BLaER1 treated with 17β-estradiol and CSF1 and Interleukin-3, amounts not matched to agents 10 nM and 100 nM (cell line): ENCODE results near the gene SNRNP200.
"Not testable (repeated sequence)": the region's sequence is repeated elsewhere in the genome, so short reads cannot be mapped to it uniquely, and the experiment has no call there.

Source experiments
- H3K27ac ChIP-seq, 11 experiments: shearing (Covaris generic); formaldehyde crosslinking; 2 replicates each; pipeline ENCODE4 v1.8.1; 2022
- H3K27me3 ChIP-seq, 11 experiments: shearing (Covaris generic); formaldehyde crosslinking; 2 replicates each; pipeline ENCODE4 v1.8.1; 2022
- H3K36me3 ChIP-seq, 11 experiments: shearing (Covaris generic); formaldehyde crosslinking; 2 replicates each; pipeline ENCODE4 v1.8.1; 2022
- H3K4me1 ChIP-seq, 10 experiments: shearing (Covaris generic); formaldehyde crosslinking; 2 replicates each; pipeline ENCODE4 v1.8.1; 2022
- H3K4me2 ChIP-seq, 11 experiments: shearing (Covaris generic); formaldehyde crosslinking; 2 replicates each; pipeline ENCODE4 v1.8.1; 2022
- H3K4me3 ChIP-seq, 10 experiments: shearing (Covaris generic); formaldehyde crosslinking; 2 replicates each; pipeline ENCODE4 v1.8.1; 2022
- H3K9ac ChIP-seq, 11 experiments: shearing (Covaris generic); formaldehyde crosslinking; 2 replicates each; pipeline ENCODE4 v1.8.1; 2022
- H3K9me3 ChIP-seq, 11 experiments: shearing (Covaris generic); formaldehyde crosslinking; replicated peaks in 1 of 11; 2 replicates each; pipeline ENCODE4 v1.8.1; 2022
- H4K20me1 ChIP-seq, 11 experiments: shearing (Covaris generic); formaldehyde crosslinking; 2 replicates each; pipeline ENCODE4 v1.8.1; 2022
- Cebpa-rat ChIP-seq, 11 experiments: shearing (Covaris generic); IDR thresholded peaks; 2 replicates each; pipeline ENCODE4 v1.8.1; 2022

SNRNP200 gene

DNA sequence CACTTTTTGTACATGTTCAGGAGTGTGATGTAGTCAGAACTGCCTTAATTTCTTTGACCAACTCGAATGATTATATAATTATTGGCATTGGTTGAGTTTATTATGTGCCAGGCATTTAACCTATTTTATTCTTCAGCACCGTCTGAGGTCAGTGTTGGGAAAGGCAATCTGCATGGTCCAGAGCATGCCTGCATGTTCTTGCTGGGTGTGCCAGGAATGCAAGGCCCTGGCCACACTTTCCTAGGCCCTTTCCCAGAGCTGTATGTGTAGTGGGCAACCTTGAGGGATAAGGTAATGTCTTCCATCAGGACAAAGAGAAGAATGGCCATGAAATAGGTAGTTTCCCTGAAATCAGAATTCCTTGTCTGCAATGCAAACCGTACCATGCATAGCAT is 9.7 kb upstream of the SNRNP200 start:
- peak overlapping the region in 9 of 11 experiments; percentile 70 to 84 (median 79); a peak in 16 of 22 replicates for H3K9ac ChIP-seq
- H3K36me3 ChIP-seq = peaks cover 0 to 46% (median 16%) of the 10 kb centered on the region in 11 experiments; a peak in 15 of 22 replicates
- H3K27me3 ChIP-seq = no peaks in the 10 kb centered on the region
- H3K4me2 ChIP-seq = peak overlapping the region; percentile 84 to 98 (median 91)
- H3K4me1 ChIP-seq = peaks cover 43 to 88% (median 80%) of the 10 kb centered on the region in 10 experiments
- no peak for TF ChIP-seq Cebpa-rat (IDR thresholded peaks at IDR 0.05)
- H4K20me1 ChIP-seq = no peaks in the 10 kb centered on the region
- H3K27ac ChIP-seq = peak overlapping the region in 10 of 11 experiments; percentile 72 to 97 (median 88); a peak in 19 of 22 replicates
- peaks cover 0 to 7% (median 0%) of the 10 kb centered on the region in 11 experiments; a peak in 6 of 22 replicates for H3K9me3 ChIP-seq
- peak overlapping the region in 7 of 10 experiments; percentile 41 to 59 (median 48); a peak in 11 of 20 replicates for H3K4me3 ChIP-seq

DNA sequence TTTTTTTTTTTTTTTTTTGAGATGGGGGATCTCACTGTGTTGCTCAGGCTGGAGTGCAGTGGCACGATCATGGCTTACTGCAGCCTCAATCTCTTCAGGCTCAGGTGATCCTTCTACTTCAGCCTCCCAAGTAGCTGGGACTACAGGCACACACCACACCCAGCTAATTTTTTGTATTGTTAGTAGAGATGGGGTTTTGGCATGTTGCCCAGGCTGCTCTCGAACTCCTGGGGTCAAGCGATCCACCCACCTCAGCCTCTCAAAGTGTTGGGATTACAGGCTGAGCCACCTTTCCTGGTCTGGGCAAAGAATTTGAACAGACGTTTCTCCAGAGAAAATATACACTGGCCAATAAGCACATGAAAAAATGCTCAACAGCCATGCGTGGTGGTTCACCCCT is 2.9 kb upstream of the SNRNP200 start:
- H3K4me3 ChIP-seq = no peak overlapping the region
- no peak for TF ChIP-seq Cebpa-rat (IDR thresholded peaks at IDR 0.05)
- peaks cover 7 to 66% (median 27%) of the 10 kb centered on the region in 11 experiments for H3K36me3 ChIP-seq
- H3K4me1 ChIP-seq = peaks cover 42 to 69% (median 50%) of the 10 kb centered on the region in 10 experiments
- peak overlapping the region in 8 of 11 experiments; percentile 0 to 96 (median 24); a peak in 6 of 22 replicates for H3K27ac ChIP-seq
- peak overlapping the region in 8 of 11 experiments; percentile 11 to 98 (median 69); a peak in 12 of 22 replicates for H3K4me2 ChIP-seq
- no peaks in the 10 kb centered on the region for H3K27me3 ChIP-seq
- peaks cover 0 to 11% (median 6%) of the 10 kb centered on the region in 11 experiments; a peak in 9 of 22 replicates for H4K20me1 ChIP-seq
- H3K9me3 ChIP-seq = no peaks in the 10 kb centered on the region
- peak overlapping the region in 4 of 11 experiments; percentile 6 to 23 (median 22); a peak in 2 of 22 replicates for H3K9ac ChIP-seq

- no peaks in the 10 kb centered on the region for H3K9me3 ChIP-seq
- peak overlapping the region; percentile 83 to 98 (median 93) for H3K4me2 ChIP-seq
- peak overlapping the region; percentile 80 to 96 (median 88); a peak in 21 of 22 replicates for H3K27ac ChIP-seq
- peaks cover 26 to 73% (median 43%) of the 10 kb centered on the region in 11 experiments for H3K36me3 ChIP-seq
- no peaks in the 10 kb centered on the region for H3K27me3 ChIP-seq
- peaks cover 39 to 65% (median 54%) of the 10 kb centered on the region in 10 experiments for H3K4me1 ChIP-seq
- TF ChIP-seq Cebpa-rat (IDR thresholded peaks at IDR 0.05) = no peak
- H3K9ac ChIP-seq = peak overlapping the region; percentile 85 to 93 (median 89); a peak in 21 of 22 replicates
- peak overlapping the region; percentile 79 to 91 (median 86) for H3K4me3 ChIP-seq
- H4K20me1 ChIP-seq = peaks cover 6 to 30% (median 25%) of the 10 kb centered on the region in 11 experiments; a peak in 19 of 22 replicates
Measured at GRCh38 chr2:96306370-96306769, 1.0 kb upstream of the SNRNP200 start.

DNA sequence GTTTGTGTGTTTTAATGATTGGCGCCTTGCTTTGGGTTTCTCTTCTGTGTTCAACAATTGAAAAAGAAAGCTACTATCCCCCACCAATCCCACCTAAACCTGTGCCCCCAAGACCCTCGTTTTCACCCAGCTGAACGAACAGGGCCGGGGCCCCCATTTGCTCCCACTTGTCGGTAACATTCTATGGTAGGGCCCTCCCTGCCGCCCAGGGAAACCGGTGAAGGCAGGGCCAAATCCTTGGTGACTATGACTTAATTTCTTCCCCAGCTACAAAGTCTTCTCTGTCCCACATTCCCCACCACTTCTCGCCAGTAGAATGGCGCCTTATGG is 598 bp upstream of the SNRNP200 start:
- Histone ChIP-seq H3K27ac (peak overlapping the region; percentile 80 to 96 (median 88)), H3K9ac (peak overlapping the region; percentile 85 to 93 (median 89)), H3K4me3 (peak overlapping the region; percentile 79 to 91 (median 86)), H3K4me2 (peak overlapping the region; percentile 83 to 98 (median 93)), H3K4me1 (peaks cover 39 to 65% (median 54%) of the 10 kb centered on the region in 10 experiments), H4K20me1 (peaks cover 7 to 34% (median 29%) of the 10 kb centered on the region in 11 experiments; a peak in 19 of 22 replicates), H3K36me3 (peaks cover 30 to 73% (median 47%) of the 10 kb centered on the region in 11 experiments), H3K9me3 (no peaks in the 10 kb centered on the region), H3K27me3 (no peaks in the 10 kb centered on the region)
- no peak for TF ChIP-seq Cebpa-rat (IDR thresholded peaks at IDR 0.05)

DNA sequence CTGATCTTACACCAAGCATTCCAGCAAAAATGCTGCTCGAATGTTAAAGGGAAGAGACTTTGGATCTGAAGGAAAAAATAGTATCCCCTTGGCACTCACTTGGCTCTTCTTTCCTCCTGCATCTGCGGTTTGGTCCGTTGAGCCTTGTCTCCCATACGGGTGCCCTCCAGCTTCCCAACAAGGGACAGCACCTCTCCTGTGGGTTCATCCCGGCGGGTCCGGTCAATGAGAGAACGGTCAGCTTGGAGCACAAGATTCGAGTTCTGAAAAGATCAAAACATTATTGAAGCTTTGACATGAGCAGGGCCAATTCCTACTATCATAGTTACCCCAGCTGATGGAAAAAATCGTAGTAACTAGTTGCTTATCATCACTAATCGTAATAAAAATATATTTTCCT is 740 bp downstream of the SNRNP200 start:
- TF ChIP-seq Cebpa-rat (IDR thresholded peaks at IDR 0.05) = no peak
- H3K27ac ChIP-seq = peak overlapping the region; percentile 80 to 96 (median 88)
- H3K4me3 ChIP-seq = peak overlapping the region; percentile 79 to 91 (median 86)
- peak overlapping the region; percentile 85 to 93 (median 89) for H3K9ac ChIP-seq
- H3K4me1 ChIP-seq = peaks cover 39 to 65% (median 54%) of the 10 kb centered on the region in 10 experiments
- no peaks in the 10 kb centered on the region for H3K27me3 ChIP-seq
- H4K20me1 ChIP-seq = peaks cover 9 to 47% (median 40%) of the 10 kb centered on the region in 11 experiments; a peak in 19 of 22 replicates
- H3K36me3 ChIP-seq = peaks cover 44 to 78% (median 55%) of the 10 kb centered on the region in 11 experiments
- H3K4me2 ChIP-seq = peak overlapping the region; percentile 83 to 98 (median 93)
- H3K9me3 ChIP-seq = no peaks in the 10 kb centered on the region

- Histone ChIP-seq H3K4me3 (no peak overlapping the region), H3K4me2 (no peak overlapping the region; a peak in 1 of 22 replicates), H3K9me3 (no peaks in the 10 kb centered on the region), H3K9ac (peak overlapping the region in 9 of 11 experiments; percentile 2 to 45 (median 30); a peak in 8 of 22 replicates), H3K27me3 (no peaks in the 10 kb centered on the region), H3K36me3 (peaks cover 71 to 85% (median 78%) of the 10 kb centered on the region in 11 experiments), H3K4me1 (peaks cover 21 to 46% (median 36%) of the 10 kb centered on the region in 10 experiments), H3K27ac (no peak overlapping the region), H4K20me1 (peaks cover 9 to 75% (median 56%) of the 10 kb centered on the region in 11 experiments; a peak in 21 of 22 replicates)
- TF ChIP-seq Cebpa-rat (IDR thresholded peaks at IDR 0.05) = no peak
Measured at GRCh38 chr2:96301865-96302264, 3.5 kb downstream of the SNRNP200 start.

DNA sequence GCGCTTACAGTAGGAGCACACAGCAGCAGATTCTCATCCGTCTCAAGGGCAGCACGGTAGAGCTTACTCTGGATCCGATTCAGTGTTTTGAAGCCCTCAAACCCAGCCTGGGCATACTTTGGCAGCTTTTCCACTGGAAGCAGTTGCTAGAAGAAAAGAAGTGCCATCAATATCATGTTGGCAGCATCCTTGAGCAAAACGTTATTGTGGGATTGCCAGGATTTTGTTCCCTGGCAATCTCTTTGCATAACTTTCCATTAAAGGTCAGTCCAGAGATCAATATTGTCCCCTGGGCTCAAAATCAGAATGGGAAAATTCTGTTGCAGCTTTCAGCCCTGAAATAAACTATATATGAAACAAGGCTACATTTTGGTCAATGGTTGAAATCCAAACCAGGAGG is 8.4 kb downstream of the SNRNP200 start:
- H3K36me3 ChIP-seq = peaks cover 100% of the 10 kb centered on the region in 11 experiments
- no peak overlapping the region; a peak in 1 of 22 replicates for H3K9ac ChIP-seq
- H3K4me1 ChIP-seq = 0 out of 20 replicates have a peak, but pooled peaks cover 0 to 6% (median 0%) of the 10 kb centered on the region in 10 experiments
- no peak for TF ChIP-seq Cebpa-rat (IDR thresholded peaks at IDR 0.05)
- no peaks in the 10 kb centered on the region for H3K27me3 ChIP-seq
- peaks cover 9 to 88% (median 65%) of the 10 kb centered on the region in 11 experiments; a peak in 21 of 22 replicates for H4K20me1 ChIP-seq
- H3K4me3 ChIP-seq = no peak overlapping the region
- H3K4me2 ChIP-seq = no peak overlapping the region
- no peaks in the 10 kb centered on the region for H3K9me3 ChIP-seq
- H3K27ac ChIP-seq = no peak overlapping the region

GRCh38 chr2:96294271-96294670 is 11.1 kb downstream of the SNRNP200 start:
- H4K20me1 ChIP-seq = peaks cover 0 to 74% (median 53%) of the 10 kb centered on the region in 11 experiments; a peak in 18 of 22 replicates
- not testable (repeated sequence) for H3K4me1 ChIP-seq, H3K27ac ChIP-seq, H3K9me3 ChIP-seq, H3K4me2 ChIP-seq, H3K4me3 ChIP-seq, H3K27me3 ChIP-seq
- TF ChIP-seq Cebpa-rat (IDR thresholded peaks at IDR 0.05) = peak in 3 of 11 experiments; percentile 21 to 71 (median 49); a peak in 3 of 22 replicates
- H3K36me3 ChIP-seq = peaks cover 100% of the 10 kb centered on the region in 11 experiments
- H3K9ac ChIP-seq = peak overlapping the region in 1 of 11 experiments; percentile 3; a peak in 1 of 22 replicates

- H3K27me3 ChIP-seq = no peaks in the 10 kb centered on the region
- no peaks in the 10 kb centered on the region for H3K4me1 ChIP-seq
- H3K9ac ChIP-seq = no peak overlapping the region; a peak in 1 of 22 replicates
- no peak overlapping the region for H3K27ac ChIP-seq
- H3K4me3 ChIP-seq = no peak overlapping the region
- H3K36me3 ChIP-seq = peaks cover 100% of the 10 kb centered on the region in 11 experiments
- no peaks in the 10 kb centered on the region for H3K9me3 ChIP-seq
- TF ChIP-seq Cebpa-rat (IDR thresholded peaks at IDR 0.05) = no peak
- no peak overlapping the region for H3K4me2 ChIP-seq
- H4K20me1 ChIP-seq = peaks cover 0 to 74% (median 51%) of the 10 kb centered on the region in 11 experiments; a peak in 17 of 22 replicates
Measured at GRCh38 chr2:96291751-96292150, 13.6 kb downstream of the SNRNP200 start.
